Measurements from ENCODE around the gene PRPF4.
A peak's percentile ranks its signal among the peaks of the same experiment; 100 is the strongest.

Gene PRPF4

DNA sequence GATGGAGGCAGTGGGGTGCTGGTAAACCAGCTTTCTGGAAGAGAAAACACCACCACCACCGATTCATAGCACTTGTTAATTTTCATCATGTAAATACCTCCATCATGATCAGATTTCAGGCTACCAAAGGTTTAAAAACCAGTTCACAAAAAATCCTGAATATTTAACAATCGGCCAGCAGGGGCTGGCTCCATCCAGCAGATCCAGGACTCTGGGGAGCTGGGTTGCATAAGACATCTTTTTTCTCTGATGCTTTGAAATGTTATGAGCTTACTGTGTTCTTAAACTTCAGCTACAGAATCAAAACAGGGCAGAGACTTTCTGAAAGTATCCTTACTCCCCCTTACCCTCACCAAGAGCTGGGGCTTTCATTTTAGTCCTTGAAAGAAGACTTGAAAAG lies 42.3 kb downstream of the PRPF4 start:
- H3K36me3 ChIP-seq (ENCODE audit: insufficient read depth, low read length), result no peaks in the 10 kb centered on the region
- no peaks in the 10 kb centered on the region for H3K9me3 ChIP-seq (replicated peaks; ENCODE audit: low read length)

DNA sequence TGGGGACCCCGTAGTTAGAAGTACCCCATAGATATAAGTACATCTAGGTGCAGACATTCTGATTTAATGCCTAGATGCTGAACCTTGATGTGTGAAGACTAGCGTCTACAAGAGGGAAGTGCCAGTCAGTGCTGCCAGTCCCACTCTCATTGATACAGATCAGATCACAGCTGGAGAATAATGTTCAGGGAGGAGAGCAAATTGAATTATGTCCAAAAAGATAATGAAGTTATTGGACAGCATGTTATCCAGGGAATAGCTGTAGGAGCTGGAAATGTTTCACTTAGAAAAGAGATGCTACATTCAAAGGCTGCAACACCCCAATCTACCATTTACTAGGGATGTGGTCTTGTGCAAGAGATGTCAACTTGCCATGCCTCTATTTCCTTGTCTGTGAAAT lies 43.6 kb downstream of the PRPF4 start:
- H3K4me1 ChIP-seq (ENCODE audit: control insufficient read depth, insufficient read depth, low read length), result no peaks in the 10 kb centered on the region
- peaks cover 6% of the 10 kb centered on the region for H3K27me3 ChIP-seq (ENCODE audit: control insufficient read depth, insufficient read depth, low read length)
- no peak overlapping the region for H3K4me2 ChIP-seq (ENCODE audit: low read length)
- no peak overlapping the region for H3K4me3 ChIP-seq (ENCODE audit: low read length)
- H3K36me3 ChIP-seq (ENCODE audit: insufficient read depth, low read length), result no peaks in the 10 kb centered on the region
- H3K9me3 ChIP-seq (replicated peaks; ENCODE audit: low read length), result no peaks in the 10 kb centered on the region
- H3K9ac ChIP-seq (ENCODE audit: low read depth, low read length), result no peak overlapping the region

More for the DNA sequence above, 42.3 kb downstream of the PRPF4 start:
- no peak overlapping the region for H3K4me3 ChIP-seq (ENCODE audit: low read length)
- no peaks in the 10 kb centered on the region for H3K4me1 ChIP-seq (ENCODE audit: control insufficient read depth, insufficient read depth, low read length)
- H3K4me2 ChIP-seq (ENCODE audit: low read length), result no peak overlapping the region
- no peak overlapping the region for H3K9ac ChIP-seq (ENCODE audit: low read depth, low read length)
- H3K27me3 ChIP-seq (ENCODE audit: control insufficient read depth, insufficient read depth, low read length), result peaks cover 6% of the 10 kb centered on the region

- H3K9ac ChIP-seq (ENCODE audit: low read depth, low read length), result no peak overlapping the region
- H3K27me3 ChIP-seq (ENCODE audit: control insufficient read depth, insufficient read depth, low read length), result peaks cover 6% of the 10 kb centered on the region
- no peaks in the 10 kb centered on the region for H3K36me3 ChIP-seq (ENCODE audit: insufficient read depth, low read length)
- H3K4me3 ChIP-seq (ENCODE audit: low read length), result no peak overlapping the region
- H3K4me2 ChIP-seq (ENCODE audit: low read length), result no peak overlapping the region
- no peaks in the 10 kb centered on the region for H3K4me1 ChIP-seq (ENCODE audit: control insufficient read depth, insufficient read depth, low read length)
- no peaks in the 10 kb centered on the region for H3K9me3 ChIP-seq (replicated peaks; ENCODE audit: low read length)
Observed at GRCh38 chr9:113320051-113320450, 44.6 kb downstream of the PRPF4 start.

GRCh38 chr9:113322671-113323070 lies 47.2 kb downstream of the PRPF4 start:
- H3K4me1 ChIP-seq (ENCODE audit: control insufficient read depth, insufficient read depth, low read length), result no peaks in the 10 kb centered on the region
- H3K4me3 ChIP-seq (ENCODE audit: low read length), result no peak overlapping the region
- H3K4me2 ChIP-seq (ENCODE audit: low read length), result no peak overlapping the region
- H3K9ac ChIP-seq (ENCODE audit: low read depth, low read length), result no peak overlapping the region
- no peaks in the 10 kb centered on the region for H3K36me3 ChIP-seq (ENCODE audit: insufficient read depth, low read length)
- peaks cover 6% of the 10 kb centered on the region for H3K27me3 ChIP-seq (ENCODE audit: control insufficient read depth, insufficient read depth, low read length)
- no peaks in the 10 kb centered on the region for H3K9me3 ChIP-seq (replicated peaks; ENCODE audit: low read length)

GRCh38 chr9:113326230-113326629 lies 50.8 kb downstream of the PRPF4 start:
- Histone ChIP-seq H3K4me3 (ENCODE audit: low read length) (no peak overlapping the region), H3K9me3 (replicated peaks; ENCODE audit: low read length) (no peaks in the 10 kb centered on the region), H3K27me3 (ENCODE audit: control insufficient read depth, insufficient read depth, low read length) (peaks cover 2% of the 10 kb centered on the region), H3K9ac (ENCODE audit: low read depth, low read length) (no peak overlapping the region), H3K36me3 (ENCODE audit: insufficient read depth, low read length) (no peaks in the 10 kb centered on the region), H3K4me2 (ENCODE audit: low read length) (no peak overlapping the region), H3K4me1 (ENCODE audit: control insufficient read depth, insufficient read depth, low read length) (no peaks in the 10 kb centered on the region)

DNA sequence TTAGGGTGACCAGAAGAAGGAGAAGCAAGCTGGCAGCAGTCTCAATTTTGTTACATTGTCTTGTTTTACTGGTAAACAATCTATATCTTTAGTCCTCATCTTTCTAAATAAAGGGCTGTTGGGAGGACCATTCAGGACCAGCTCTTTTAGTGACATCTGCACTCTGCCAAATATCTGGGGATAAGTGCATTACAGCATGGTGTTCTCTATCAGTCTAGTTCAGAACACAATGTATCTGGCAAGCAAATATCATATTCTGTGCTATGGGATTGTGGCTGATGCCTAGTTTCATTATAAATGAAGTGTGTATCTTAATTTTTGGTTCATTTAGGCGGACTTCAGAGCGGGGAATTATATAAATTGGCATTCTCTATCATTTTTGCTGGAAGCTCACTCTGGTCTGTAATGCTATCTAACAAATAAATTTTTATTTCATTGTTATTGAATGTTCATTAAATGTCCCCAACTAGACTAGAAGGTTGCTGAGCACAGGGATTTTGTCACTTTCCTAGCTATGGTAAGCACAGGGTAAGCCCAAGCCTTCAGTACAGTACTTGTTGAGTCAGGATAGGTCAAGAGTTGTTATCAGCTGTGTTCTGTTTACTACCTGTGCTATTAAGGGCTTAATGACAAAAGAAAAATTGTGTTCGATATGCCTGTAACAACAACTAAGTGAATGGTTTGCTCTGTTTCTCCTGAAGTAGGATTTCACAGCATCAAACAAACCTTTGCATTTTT lies 52.8 kb downstream of the PRPF4 start:
- Histone ChIP-seq H3K36me3 (ENCODE audit: insufficient read depth, low read length) (no peaks in the 10 kb centered on the region), H3K4me1 (ENCODE audit: control insufficient read depth, insufficient read depth, low read length) (no peaks in the 10 kb centered on the region), H3K9ac (ENCODE audit: low read depth, low read length) (no peak overlapping the region), H3K4me3 (ENCODE audit: low read length) (no peak overlapping the region), H3K9me3 (replicated peaks; ENCODE audit: low read length) (no peaks in the 10 kb centered on the region), H3K4me2 (ENCODE audit: low read length) (no peak overlapping the region), H3K27me3 (ENCODE audit: control insufficient read depth, insufficient read depth, low read length) (no peaks in the 10 kb centered on the region)

DNA sequence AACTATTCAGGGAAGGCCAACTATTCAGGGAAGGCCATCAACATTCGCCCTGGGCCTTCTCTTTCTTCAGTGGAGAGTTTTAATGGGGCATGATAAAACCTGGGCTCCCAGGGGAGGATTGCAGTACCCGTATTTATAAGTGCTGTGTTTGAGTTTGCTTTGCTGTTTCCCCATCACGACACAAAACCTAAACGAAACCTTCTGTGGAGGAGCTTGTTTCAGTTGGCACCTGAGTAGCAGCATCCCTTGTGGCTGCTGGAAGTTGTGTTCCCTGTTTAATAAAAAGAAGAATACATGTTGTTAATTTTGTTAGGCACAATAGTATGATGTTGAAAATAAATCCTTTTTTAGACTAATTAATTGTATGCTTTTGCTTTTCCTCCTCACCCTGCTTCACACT lies 56.3 kb downstream of the PRPF4 start:
- Histone ChIP-seq H3K4me2 (ENCODE audit: low read length) (no peak overlapping the region), H3K4me3 (ENCODE audit: low read length) (no peak overlapping the region), H3K4me1 (ENCODE audit: control insufficient read depth, insufficient read depth, low read length) (no peaks in the 10 kb centered on the region), H3K9ac (ENCODE audit: low read depth, low read length) (no peak overlapping the region), H3K27me3 (ENCODE audit: control insufficient read depth, insufficient read depth, low read length) (no peaks in the 10 kb centered on the region), H3K9me3 (replicated peaks; ENCODE audit: low read length) (no peaks in the 10 kb centered on the region), H3K36me3 (ENCODE audit: insufficient read depth, low read length) (no peaks in the 10 kb centered on the region)

DNA sequence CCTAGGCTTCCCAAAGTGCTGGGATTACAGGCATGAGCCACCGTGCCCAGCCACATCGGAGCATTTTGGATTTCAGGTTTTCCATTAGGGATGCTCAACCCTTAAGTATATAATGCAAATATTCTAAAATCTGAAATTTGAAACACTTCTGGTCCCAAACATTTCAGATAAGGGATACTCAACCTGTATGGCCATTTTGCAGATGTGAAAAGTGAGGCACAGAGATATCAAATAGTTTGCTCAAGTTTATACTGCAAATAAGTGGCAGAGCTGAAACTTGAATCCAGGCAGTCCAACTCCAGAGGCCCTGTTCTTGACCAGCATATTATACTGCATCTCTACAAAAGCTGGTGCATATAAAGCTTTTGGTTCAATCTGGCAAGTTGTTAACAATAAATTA lies 62.3 kb downstream of the PRPF4 start:
- no peaks in the 10 kb centered on the region for H3K36me3 ChIP-seq (ENCODE audit: insufficient read depth, low read length)
- H3K4me2 ChIP-seq (ENCODE audit: low read length), result no peak overlapping the region
- H3K9me3 ChIP-seq (replicated peaks; ENCODE audit: low read length), result no peaks in the 10 kb centered on the region
- H3K4me1 ChIP-seq (ENCODE audit: control insufficient read depth, insufficient read depth, low read length), result peaks cover 3% of the 10 kb centered on the region
- no peak overlapping the region for H3K4me3 ChIP-seq (ENCODE audit: low read length)
- no peak overlapping the region for H3K9ac ChIP-seq (ENCODE audit: low read depth, low read length)
- no peaks in the 10 kb centered on the region for H3K27me3 ChIP-seq (ENCODE audit: control insufficient read depth, insufficient read depth, low read length)

DNA sequence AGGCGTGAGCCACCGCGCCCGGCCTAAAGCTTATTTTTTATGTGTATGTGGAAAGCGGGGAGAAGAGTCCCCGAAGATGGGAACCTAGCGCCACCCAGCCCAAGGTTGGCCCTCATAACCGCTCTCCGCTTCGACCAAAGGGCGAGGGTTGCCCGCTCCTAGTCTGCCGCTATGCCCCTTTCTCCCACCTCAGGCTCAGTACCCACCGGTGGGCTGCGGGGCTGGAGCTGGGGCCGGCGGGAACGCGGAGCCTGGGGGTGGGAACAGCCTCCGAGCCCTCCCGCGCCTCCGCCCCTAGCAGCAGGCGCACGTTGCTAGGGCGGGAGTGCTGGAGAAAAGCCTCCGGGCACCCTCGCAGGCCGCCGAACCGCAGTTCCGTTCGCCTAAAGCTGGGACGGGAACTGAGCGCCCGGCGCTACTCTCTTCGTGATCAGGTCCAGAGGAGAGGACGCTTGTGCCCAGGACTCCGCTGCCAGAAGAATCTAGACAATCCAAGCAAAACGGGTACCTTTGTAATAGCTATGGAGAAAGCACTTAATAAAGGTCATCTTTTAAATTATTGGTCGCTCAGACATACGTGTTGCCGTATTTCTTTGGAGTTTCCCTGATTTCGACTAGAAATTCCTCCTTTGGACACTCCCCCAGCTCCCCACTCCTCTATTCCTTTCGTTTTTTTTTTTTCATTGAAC lies 64.7 kb downstream of the PRPF4 start, which contains the start of gene WDR31:
Gene WDR31 (minus strand): TSS at position 265 of the 689 bp plus-strand sequence. CDS start 8,253 bp downstream, outside the sequence.
- Histone ChIP-seq H3K4me1 (ENCODE audit: control insufficient read depth, insufficient read depth, low read length) (peaks cover 3% of the 10 kb centered on the region), H3K4me2 (ENCODE audit: low read length) (peak within 1 kb of the TSS; percentile 97), H3K9me3 (replicated peaks; ENCODE audit: low read length) (no peaks in the 10 kb centered on the region), H3K9ac (ENCODE audit: low read depth, low read length) (peak within 1 kb of the TSS; percentile 86), H3K36me3 (ENCODE audit: insufficient read depth, low read length) (no peaks in the 10 kb centered on the region), H3K27me3 (ENCODE audit: control insufficient read depth, insufficient read depth, low read length) (no peaks in the 10 kb centered on the region), H3K4me3 (ENCODE audit: low read length) (peak within 1 kb of the TSS; percentile 99)

GRCh38 chr9:113341712-113342410 lies 66.4 kb downstream of the PRPF4 start:
- H3K4me2 ChIP-seq (ENCODE audit: low read length), result no peak overlapping the region
- peaks cover 3% of the 10 kb centered on the region for H3K4me1 ChIP-seq (ENCODE audit: control insufficient read depth, insufficient read depth, low read length)

More at GRCh38 chr9:113341712-113342410, 66.4 kb downstream of the PRPF4 start:
- H3K36me3 ChIP-seq (ENCODE audit: insufficient read depth, low read length), result no peaks in the 10 kb centered on the region
- no peak overlapping the region for H3K4me3 ChIP-seq (ENCODE audit: low read length)
- no peaks in the 10 kb centered on the region for H3K9me3 ChIP-seq (replicated peaks; ENCODE audit: low read length)
- H3K9ac ChIP-seq (ENCODE audit: low read depth, low read length), result no peak overlapping the region
- peaks cover 7% of the 10 kb centered on the region for H3K27me3 ChIP-seq (ENCODE audit: control insufficient read depth, insufficient read depth, low read length)
